ENCODE data around the gene SCP2D1. TPM values are rescaled to one million over a fixed set of nuclear protein-coding genes. Genes with fewer than 3 reads are reported as not detected.

Gene SCP2D1
- total and polyA plus RNA-seq, 9 of the 15 experiments (the other 6 are each of a cell fraction or from before 2014, with no cell fraction given) = not detected

DNA sequence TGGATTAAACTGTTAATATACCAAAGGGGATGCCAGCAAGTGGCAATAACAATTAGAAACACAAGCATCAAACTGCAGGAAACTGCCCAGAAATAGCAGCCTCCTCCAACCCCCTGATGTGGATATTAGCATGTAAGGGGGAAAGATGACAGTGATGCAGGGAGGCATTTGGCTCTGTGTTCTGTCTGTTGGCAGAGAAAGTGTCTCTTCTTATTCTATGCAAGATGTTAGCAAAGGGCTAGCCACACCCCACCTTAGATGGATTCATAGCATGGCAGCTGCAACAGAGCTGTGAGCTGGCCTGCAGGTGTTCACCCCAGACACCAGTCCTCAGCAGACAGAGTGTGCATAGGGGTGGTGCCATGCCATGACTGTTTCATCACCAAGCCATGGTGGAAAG, 38.0 kb downstream of the SCP2D1 start:
- intact Hi-C loops (cut with micrococcal nuclease) = no loop called here
- Histone ChIP-seq H3K9me1 (ENCODE audit: control insufficient read depth, insufficient read depth, low read length) (no peaks in the 10 kb centered on the region), H3K79me2 (ENCODE audit: control insufficient read depth, insufficient read depth, low read length) (no peaks in the 10 kb centered on the region), H4K20me1 (replicated peaks; ENCODE audit: control insufficient read depth, insufficient read depth, low read length) (no peaks in the 10 kb centered on the region), H3K4me1 (replicated peaks in 1 of 2; ENCODE audit: control insufficient read depth in 2 of 2, insufficient read depth in 2 of 2, low read length in 2 of 2) (no peaks in the 10 kb centered on the region), H3K4me3 (no peak overlapping the region), H3K4me2 (ENCODE audit: insufficient read depth, low read length) (no peak overlapping the region), H3K36me3 (ENCODE audit: control insufficient read depth, insufficient read depth, low read length) (no peaks in the 10 kb centered on the region), H3K27me3 (ENCODE audit: control insufficient read depth in 2 of 2, insufficient read depth in 2 of 2, low read length in 2 of 2) (no peaks in the 10 kb centered on the region), H3K9me3 (replicated peaks; ENCODE audit: control insufficient read depth, insufficient read depth, low read depth, low read length) (no peaks in the 10 kb centered on the region), H2AFZ (ENCODE audit: low read depth, low read length) (no peak overlapping the region), H3K9ac (ENCODE audit: insufficient read depth in 1 of 2, low read depth in 2 of 2, low read length in 2 of 2) (no peak overlapping the region), H3K27ac (ENCODE audit: extremely low read depth, low read depth, low read length) (no peak overlapping the region)
- FAIRE-seq (no peak), DNase-seq (ENCODE audit: extremely low read depth in 1 of 4, low spot score in 3 of 4) (no peak), ATAC-seq (no peak)
- BruUV-seq (replicated peaks) = no TSS peak
- ChIA-PET POLR2A (interaction anchor here (0.5 kb wide), 1 partner anchor 527 kb away, joined by 4 read pairs; no protein-coding TSS in a partner anchor), CTCF (ENCODE audit: low intra/inter-chr PET ratio) (no interaction called here)
- in situ Hi-C loops (cut with MboI) = no loop called here
- TF ChIP-seq RBM17 (IDR thresholded peaks at IDR 0.05; ENCODE audit: borderline replicate concordance, low read depth, low read length) = no peak
- no peak for TF ChIP-seq SNRNP70 (optimal IDR thresholded peaks at IDR 0.05; ENCODE audit: low read depth, low read length)
- TF ChIP-seq MCM3 (IDR thresholded peaks at IDR 0.05) = no peak
- no peak for TF ChIP-seq ELK3 (CRISPR knock-in tag; IDR thresholded peaks at IDR 0.05)
- TF ChIP-seq RBM34 (IDR thresholded peaks at IDR 0.05; ENCODE audit: borderline replicate concordance, insufficient read depth, low read length) = no peak
- no peak for TF ChIP-seq DMBX1 (CRISPR knock-in tag; IDR thresholded peaks at IDR 0.05; ENCODE audit: borderline replicate concordance)
- TF ChIP-seq ZNF253 (CRISPR knock-in tag; conservative IDR thresholded peaks at IDR 0.05) = no peak
- no peak for TF ChIP-seq MNT (conservative IDR thresholded peaks at IDR 0.05)
- TF ChIP-seq MAFK (IDR thresholded peaks at IDR 0.05; ENCODE audit: low read length) = no peak

Data from K562 (cell line).